Stimulated activated CD4-positive, alpha-beta T cell treated with anti-CD3 and anti-CD28 coated beads, Interleukin-1b, Interleukin-23, amount 100 ng/mL, for 24 hours (primary cell): ENCODE measurements around the gene LCN12.

Source experiments
- DNase-seq, 4 experiments: peaks; one replicate each; pipeline ENCODE4 v3.0.0-alpha.2; 2020; ENCODE audit warnings: low read depth in 4 of 4, low spot score in 1 of 4

Gene LCN12

GRCh38 chr9:136944519-136945332 lies 7.3 kb upstream of the LCN12 start, which contains the start of the genes C8G and FBXW5:
TSS of gene C8G (plus strand) at chr9:136945243. CDS start at chr9:136945321, 78 bp downstream.
TSS of gene FBXW5 (minus strand) at chr9:136944738. CDS start at chr9:136944083, 655 bp downstream.
- DNase-seq, result peak; percentile 91 to 93 (median 92)

GRCh38 chr9:136945333-136946227 lies 6.5 kb upstream of the LCN12 start:
- no peak for DNase-seq

GRCh38 chr9:136946228-136947027 lies 5.6 kb upstream of the LCN12 start:
- DNase-seq, result no peak

- no peak for DNase-seq
Measured at GRCh38 chr9:136947028-136947891, 4.8 kb upstream of the LCN12 start.

- DNase-seq, result no peak
Measured at GRCh38 chr9:136947955-136948510, 4.0 kb upstream of the LCN12 start.

GRCh38 chr9:136949239-136949816 lies 2.7 kb upstream of the LCN12 start:
- no peak for DNase-seq

- DNase-seq, result peak; percentile 81 to 97 (median 90)
Measured at GRCh38 chr9:136949817-136950655, 2.0 kb upstream of the LCN12 start.

- DNase-seq, result no peak
Measured at GRCh38 chr9:136950656-136951276, 1.3 kb upstream of the LCN12 start.

- DNase-seq, result no peak
Measured at GRCh38 chr9:136952321-136952850, 313 bp downstream of the LCN12 start.

GRCh38 chr9:136952876-136953770 lies 1.1 kb downstream of the LCN12 start:
- no peak for DNase-seq

- no peak for DNase-seq
Measured at GRCh38 chr9:136953771-136954269, 1.7 kb downstream of the LCN12 start.

- no peak for DNase-seq
Measured at GRCh38 chr9:136954270-136955083, 2.4 kb downstream of the LCN12 start.

GRCh38 chr9:136955202-136955942 lies 3.3 kb downstream of the LCN12 start:
- no peak for DNase-seq

- no peak for DNase-seq
Measured at GRCh38 chr9:136955943-136956335, 3.9 kb downstream of the LCN12 start.

GRCh38 chr9:136956604-136957003 lies 4.5 kb downstream of the LCN12 start:
- DNase-seq, result no peak
